ENCODE results near the gene SLC37A3.

GRCh38 chr7:140417456-140418155, 19.3 kb upstream of the SLC37A3 start:
- TF ChIP-seq POLR2AphosphoS5 (IDR thresholded peaks at IDR 0.05; ENCODE audit: low read depth, low read length) (no peak), POLR2A (IDR thresholded peaks at IDR 0.05; ENCODE audit: low read depth, low read length) (no peak), TAF1 (IDR thresholded peaks at IDR 0.05; ENCODE audit: borderline replicate concordance, low read depth, low read length) (no peak)

All from GM12892 (cell line).